GM23338 (cell line): ENCODE measurements around the gene SCGB1D4. TPM values are rescaled to one million over a fixed set of nuclear protein-coding genes. Genes with fewer than 3 reads are reported as not detected.

ENCODE experiments used
- ATAC-seq: fragments of 200-7000 bp; cut with Tn5 transposase; 3 replicates; pipeline ENCODE4 v1.9.1; 2020
- DNase-seq: peaks from one replicate; pipeline ENCODE4 v3.0.0-alpha.2; 2015; ENCODE audit warnings: low spot score
- H2AFZ ChIP-seq: fragments of 200-600 bp; sonication (generic); 2 replicates; pipeline ENCODE4 v1.8.0; 2016; ENCODE audit warnings: antibody characterized with exemption, mild to moderate bottlenecking, moderate library complexity
- H3F3A ChIP-seq: fragments of 200-600 bp; sonication (generic); replicated peaks from 2 replicates; pipeline ENCODE4 v1.8.0; 2017; ENCODE audit warnings: antibody characterized with exemption, mixed run types, low read depth
- H3K27ac ChIP-seq: fragments of 200-600 bp; sonication (generic); 2 replicates; pipeline ENCODE4 v1.6.1; 2016; ENCODE audit warnings: low read depth
- H3K27me3 ChIP-seq: fragments of 200-600 bp; sonication (generic); 2 replicates; pipeline ENCODE4 v1.8.0; 2016; ENCODE audit warnings: mild to moderate bottlenecking, mixed run types, moderate library complexity; ENCODE audit not compliant: insufficient read depth
- H3K36me3 ChIP-seq: fragments of 200-600 bp; sonication (generic); 2 replicates; pipeline ENCODE4 v1.8.0; 2016; ENCODE audit warnings: mild to moderate bottlenecking; ENCODE audit not compliant: insufficient read depth
- H3K4me1 ChIP-seq: fragments of 200-600 bp; sonication (generic); 2 replicates; pipeline ENCODE4 v1.8.0; 2016; ENCODE audit warnings: mild to moderate bottlenecking, moderate library complexity; ENCODE audit not compliant: insufficient read depth
- H3K4me2 ChIP-seq: fragments of 200-600 bp; sonication (generic); 2 replicates; pipeline ENCODE4 v1.7.1; 2017; ENCODE audit warnings: mixed run types
- H3K4me3 ChIP-seq: fragments of 200-600 bp; sonication (generic); 2 replicates; pipeline ENCODE4 v1.6.1; 2016; ENCODE audit warnings: mixed run types
- H3K79me2 ChIP-seq: fragments of 200-600 bp; sonication (generic); replicated peaks from 2 replicates; pipeline ENCODE4 v1.8.0; 2017; ENCODE audit warnings: mild to moderate bottlenecking; ENCODE audit not compliant: insufficient read depth
- H3K9me2 ChIP-seq: fragments of 200-600 bp; sonication (generic); 2 replicates; pipeline ENCODE4 v1.8.0; 2017; ENCODE audit not compliant: insufficient read depth
- H4K20me1 ChIP-seq: fragments of 200-600 bp; sonication (generic); replicated peaks from 2 replicates; pipeline ENCODE4 v1.8.0; 2017; ENCODE audit warnings: mild to moderate bottlenecking; ENCODE audit not compliant: insufficient read depth
- H3K27ac Mint-ChIP-seq: 2 replicates; pipeline ENCODE4 v1.8.0; 2020; ENCODE audit warnings: inconsistent platforms, mild to moderate bottlenecking, moderate library complexity, mixed read lengths
- H3K27me3 Mint-ChIP-seq: 3 replicates; pipeline ENCODE4 v1.8.0; 2022; ENCODE audit warnings: low read depth, mild to moderate bottlenecking, moderate library complexity, mixed read lengths, inconsistent platforms; ENCODE audit not compliant: insufficient read depth, poor library complexity
- H3K36me3 Mint-ChIP-seq: 3 replicates; pipeline ENCODE4 v1.8.0; 2021; ENCODE audit warnings: low read depth, mild to moderate bottlenecking, inconsistent platforms, moderate library complexity, mixed read lengths
- H3K4me1 Mint-ChIP-seq: 3 replicates; pipeline ENCODE4 v1.8.0; 2020; ENCODE audit warnings: mild to moderate bottlenecking, inconsistent platforms, mixed read lengths
- H3K4me3 Mint-ChIP-seq: 3 replicates; pipeline ENCODE4 v1.8.0; 2021; ENCODE audit warnings: moderate library complexity, mild to moderate bottlenecking, inconsistent platforms, mixed read lengths
- H3K9me3 Mint-ChIP-seq: 3 replicates; pipeline ENCODE4 v1.8.0; 2020; ENCODE audit warnings: moderate library complexity, mild to moderate bottlenecking, inconsistent platforms, mixed read lengths
- CREB1 ChIP-seq: fragments of 250-450 bp; sonication (Bioruptor Pico); IDR thresholded peaks from 2 replicates; pipeline ENCODE4 v1.5.0; 2020; ENCODE audit warnings: low read depth, mild to moderate bottlenecking, moderate library complexity
- CTCF ChIP-seq, 2 experiments: fragments of 200-600 bp in 1 of 2; sonication (generic) in 1 of 2; conservative IDR thresholded peaks; 2 replicates each; pipeline versions ENCODE4 v1.5.1 to v1.6.1; 2016 to 2017; ENCODE audit warnings: antibody characterized with exemption in 2 of 2, low read depth in 2 of 2, mild to moderate bottlenecking in 2 of 2, moderate library complexity in 1 of 2
- ETS1 ChIP-seq: IDR thresholded peaks from 2 replicates; pipeline ENCODE4 v1.6.1; 2016; ENCODE audit warnings: antibody characterized with exemption
- EZH2 ChIP-seq: fragments of 200-600 bp; sonication (generic); IDR thresholded peaks from one replicate; pipeline ENCODE4 v1.8.0; 2017; ENCODE audit warnings: antibody characterized with exemption, mild to moderate bottlenecking, low read depth; ENCODE audit not compliant: unreplicated experiment
- EZH2phosphoT487 ChIP-seq: fragments of 200-600 bp; sonication (generic); IDR thresholded peaks from one replicate; pipeline ENCODE4 v1.8.1; 2018; ENCODE audit warnings: antibody characterized with exemption; ENCODE audit not compliant: unreplicated experiment
- JUNB ChIP-seq: IDR thresholded peaks from one replicate; pipeline ENCODE4 v1.6.1; 2016; ENCODE audit warnings: antibody characterized with exemption; ENCODE audit not compliant: unreplicated experiment
- NANOG ChIP-seq: IDR thresholded peaks from 2 replicates; pipeline ENCODE4 v1.6.1; 2016; ENCODE audit warnings: antibody characterized with exemption, borderline replicate concordance
- POLR2AphosphoS5 ChIP-seq: IDR thresholded peaks from 2 replicates; pipeline ENCODE4 v1.6.1; 2016; ENCODE audit warnings: antibody characterized with exemption, low read depth
- REST ChIP-seq: IDR thresholded peaks from one replicate; pipeline ENCODE4 v1.6.1; 2018; ENCODE audit warnings: antibody characterized with exemption; ENCODE audit not compliant: unreplicated experiment
- STAT1 ChIP-seq: IDR thresholded peaks from one replicate; pipeline ENCODE4 v1.6.1; 2016; ENCODE audit warnings: antibody characterized with exemption; ENCODE audit not compliant: unreplicated experiment
- ZNF114 ChIP-seq: fragments of 250-450 bp; sonication (Bioruptor Pico); IDR thresholded peaks from 2 replicates; pipeline ENCODE4 v1.5.0; 2020; ENCODE audit warnings: mild to moderate bottlenecking, moderate library complexity
- ZNF331 ChIP-seq: fragments of 250-450 bp; sonication (Bioruptor Pico); IDR thresholded peaks from 2 replicates; pipeline ENCODE4 v1.5.0; 2020; ENCODE audit warnings: low read depth, mild to moderate bottlenecking, moderate library complexity
- ZNF462 ChIP-seq: fragments of 250-450 bp; sonication (Bioruptor Pico); IDR thresholded peaks from 2 replicates; pipeline ENCODE4 v1.5.0; 2020; ENCODE audit warnings: mild to moderate bottlenecking, moderate library complexity
- polyA plus RNA-seq: library from polyadenylated mRNA; unstranded; fragments of >200 nt; fragmentation: Nextera tagmentation; extraction: Ambion mirVana; gene quantifications from 2 replicates; pipeline ENCODE4 v1.2.1, GENCODE V29; 2016
- total RNA-seq: library from RNA; depleted of rRNA; stranded (reverse); fragments of >200 nt; shearing (Covaris generic); gene quantifications from 2 replicates; pipeline ENCODE4 v1.2.3, GENCODE V29; 2014

SCGB1D4 gene
- total and polyA plus RNA-seq, 2 experiments from 2014 or later: not detected

- no peak for TF ChIP-seq STAT1
Measured at GRCh38 chr11:62345861-62346260, 47.0 kb upstream of the SCGB1D4 start (continued).

- no peak for DNase-seq
- H3F3A ChIP-seq: 0 out of 2 replicates have a peak, but pooled peaks cover 4% of the 10 kb centered on the region
- 0 out of 2 replicates have a peak, but pooled peaks cover 6% of the 10 kb centered on the region for H3K36me3 ChIP-seq
- TF ChIP-seq ETS1 (no peak), ZNF331 (CRISPR knock-in tag) (no peak), REST (no peak), EZH2phosphoT487 (no peak), ZNF114 (CRISPR knock-in tag) (no peak), POLR2AphosphoS5 (no peak), EZH2 (no peak), CREB1 (CRISPR knock-in tag) (no peak), NANOG (no peak), STAT1 (no peak), JUNB (no peak), CTCF (conservative IDR thresholded peaks at IDR 0.05; ENCODE audit: low read depth in 2 of 2) (no peak), ZNF462 (CRISPR knock-in tag) (no peak)
- peaks cover 7% of the 10 kb centered on the region; the same call in 1 of the 3 replicates for H3K36me3 Mint-ChIP-seq
- H3K27ac Mint-ChIP-seq: no peak overlapping the region
- H3K4me1 ChIP-seq: peaks cover 7% of the 10 kb centered on the region
- no peak overlapping the region for H3K4me3 ChIP-seq
- no peak for ATAC-seq
- no peak overlapping the region for H3K4me3 Mint-ChIP-seq
- H3K79me2 ChIP-seq: no peaks in the 10 kb centered on the region; the same call in 1 of the 2 replicates
- no peaks in the 10 kb centered on the region for H3K9me2 ChIP-seq
- H3K27ac ChIP-seq: no peak overlapping the region
- peaks cover 11% of the 10 kb centered on the region; the same call in 2 of the 3 replicates for H3K4me1 Mint-ChIP-seq
- no peaks in the 10 kb centered on the region; the same call in 2 of the 3 replicates for H3K9me3 Mint-ChIP-seq
- H4K20me1 ChIP-seq: no peaks in the 10 kb centered on the region; the same call in none of the 2 replicates
- H2AFZ ChIP-seq: no peak overlapping the region
- H3K4me2 ChIP-seq: no peak overlapping the region
- H3K27me3 Mint-ChIP-seq: peaks cover 3% of the 10 kb centered on the region
- H3K27me3 ChIP-seq: no peaks in the 10 kb centered on the region
Measured at GRCh38 chr11:62344210-62344609, 45.3 kb upstream of the SCGB1D4 start.
